CD4-positive, alpha-beta memory T cell (primary cell): Measurements from ENCODE around the gene JMJD8. TPM values are rescaled to one million over a fixed set of nuclear protein-coding genes. Genes with fewer than 3 reads are reported as not detected.

ENCODE experiments used
- CTCF ChIA-PET: fragments of 350-600 bp; sonication (Branson Sonifier 250); formaldehyde crosslinking; loops from one replicate; lab custom pipeline; 2021; ENCODE audit warnings: inconsistent platforms; ENCODE audit not compliant: partially characterized antibody; lab: Charles Lee
- POLR2A ChIA-PET: fragments of 350-600 bp; sonication (Branson Sonifier 250); formaldehyde crosslinking; loops from one replicate; lab custom pipeline; 2021; ENCODE audit not compliant: partially characterized antibody; lab: Charles Lee
- DNase-seq, 5 donors: peaks; one replicate each; pipeline versions ENCODE4 v3.0.0 to v3.0.0-alpha.2; 2020 to 2022; ENCODE audit warnings: mixed read lengths in 1 of 5
- H3K27ac ChIP-seq: one replicate; pipeline ENCODE4 v1.7.0; 2013; ENCODE audit warnings: low read depth, low read length
- H3K27me3 ChIP-seq: 2 replicates; pipeline ENCODE4 v1.7.0; 2013; ENCODE audit warnings: mild to moderate bottlenecking, low read length, moderate library complexity; ENCODE audit not compliant: insufficient read depth
- H3K36me3 ChIP-seq: 2 replicates; pipeline ENCODE4 v1.7.0; 2013; ENCODE audit warnings: mild to moderate bottlenecking, low read length, moderate library complexity; ENCODE audit not compliant: insufficient read depth
- H3K4me1 ChIP-seq: 2 replicates; pipeline ENCODE4 v1.7.0; 2013; ENCODE audit warnings: mild to moderate bottlenecking, low read length, moderate library complexity; ENCODE audit not compliant: insufficient read depth
- H3K4me3 ChIP-seq, 2 donors: one replicate each; pipeline ENCODE4 v1.7.0; 2013; ENCODE audit warnings: low read length in 2 of 2, mild to moderate bottlenecking in 1 of 2
- H3K9me3 ChIP-seq, 2 donors: one replicate each; pipeline ENCODE4 v1.7.0; 2013; ENCODE audit warnings: low read length in 2 of 2, control low read depth in 1 of 2; ENCODE audit not compliant: control insufficient read depth in 1 of 2
- H3K27ac Mint-ChIP-seq, 7 donors: one replicate each; pipeline ENCODE4 v1.8.0; 2020 to 2021; ENCODE audit warnings: mixed read lengths in 7 of 7, mild to moderate bottlenecking in 6 of 7, inconsistent platforms in 3 of 7, moderate library complexity in 3 of 7
- H3K27me3 Mint-ChIP-seq, 2 donors: one replicate each; pipeline ENCODE4 v1.8.0; 2020 to 2021; ENCODE audit warnings: mixed read lengths in 2 of 2
- H3K36me3 Mint-ChIP-seq, 2 donors: one replicate each; pipeline ENCODE4 v1.8.0; 2020 to 2021; ENCODE audit warnings: mixed read lengths in 2 of 2, inconsistent platforms in 1 of 2, mild to moderate bottlenecking in 1 of 2
- H3K4me1 Mint-ChIP-seq, 4 donors: one replicate each; pipeline ENCODE4 v1.8.0; 2020 to 2021; ENCODE audit warnings: mixed read lengths in 4 of 4, mild to moderate bottlenecking in 1 of 4
- H3K4me3 Mint-ChIP-seq, 8 donors: one replicate each; pipeline ENCODE4 v1.8.0; 2020 to 2021; ENCODE audit warnings: mixed read lengths in 8 of 8, mild to moderate bottlenecking in 7 of 8, moderate library complexity in 6 of 8, inconsistent platforms in 3 of 8
- H3K9me3 Mint-ChIP-seq, 8 donors: one replicate each; pipeline ENCODE4 v1.8.0; 2020 to 2021; ENCODE audit warnings: mixed read lengths in 8 of 8, mild to moderate bottlenecking in 5 of 8, inconsistent platforms in 3 of 8, moderate library complexity in 1 of 8
- intact Hi-C: fragments of 100-400 bp; cut with micrococcal nuclease; formaldehyde crosslinking; loops from one replicate; pipeline ENCODE4 v1.15.1; 2023
- polyA plus RNA-seq, 2 donors: library from polyadenylated mRNA; unstranded; fragments of 300-500 nt; fragmentation: Illumina TruSeq; gene quantifications; one replicate each; pipeline ENCODE4 v1.2.3, GENCODE V29; 2021
- total RNA-seq, 2 experiments: library from RNA; stranded (reverse); gene quantifications; one replicate each; pipeline ENCODE4 v1.2.3, GENCODE V29; 2021

JMJD8 gene
- total and polyA plus RNA-seq, 4 experiments from 2014 or later = 43.9 to 60.3 (median 47.0) TPM

DNA sequence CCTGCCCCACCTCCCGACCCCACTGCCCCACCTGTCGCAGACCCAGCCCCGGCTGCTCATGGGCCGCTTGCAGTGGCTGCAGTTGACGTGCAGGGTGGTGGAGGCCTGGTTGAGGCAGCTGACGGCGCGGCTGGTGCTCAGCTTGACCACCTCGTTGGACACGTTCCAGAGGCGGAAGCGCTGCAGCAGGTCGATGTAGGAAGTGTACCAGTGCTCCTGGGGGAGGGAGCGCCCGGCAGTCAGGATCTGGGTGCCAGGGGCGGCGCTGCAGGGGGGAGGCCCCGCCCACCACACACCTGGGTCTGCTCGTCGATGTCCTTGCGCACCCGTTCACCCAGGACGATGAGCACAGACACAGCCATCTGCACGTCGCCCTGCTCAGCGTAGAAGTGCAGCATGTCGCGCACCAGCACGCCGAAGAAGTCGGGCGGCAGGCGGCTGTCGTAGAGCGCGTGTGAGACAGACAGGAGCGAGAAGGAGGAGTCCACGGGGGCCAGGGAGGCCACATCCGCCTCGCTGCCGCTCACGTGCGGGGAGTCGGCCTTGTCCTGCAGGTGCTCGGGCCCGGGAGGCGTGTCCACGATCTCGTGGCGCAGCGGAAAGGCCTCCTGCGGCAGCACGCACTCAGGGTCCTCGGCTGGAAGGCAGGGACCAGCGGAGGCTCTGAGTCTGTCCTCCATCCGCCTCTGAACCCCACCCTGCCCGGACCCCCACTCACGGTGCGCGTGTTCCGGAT, 995 bp upstream of the JMJD8 start:
- H3K27ac ChIP-seq = no peak overlapping the region
- H3K36me3 ChIP-seq = peaks cover 12% of the 10 kb centered on the region
- Mint-ChIP-seq H3K27me3 (no peaks in the 10 kb centered on the region), H3K4me1 (peaks cover 5 to 47% (median 29%) of the 10 kb centered on the region in 4 donors), H3K27ac (peak overlapping the region in 1 of 7 donors; percentile 86), H3K9me3 (peaks cover 0 to 1% (median 0%) of the 10 kb centered on the region in 8 donors), H3K4me3 (peak overlapping the region in 2 of 8 donors; percentile 10 to 29), H3K36me3 (peaks cover 4 to 17% of the 10 kb centered on the region in 2 donors)
- no peak for DNase-seq
- no peak overlapping the region for H3K4me3 ChIP-seq
- ChIA-PET POLR2A (interaction anchor here (0.8 to 10.2 kb wide), 8 partner anchors 8 to 48 kb away, joined by 3 to 212 read pairs (median 7); partner anchors contain the start of genes RHBDL1, RHOT2 and WDR24), CTCF (no interaction called here)
- H3K4me1 ChIP-seq = peaks cover 62% of the 10 kb centered on the region
- intact Hi-C loops = loop anchor here (1.0 to 2.0 kb wide), 2 partner anchors 17 to 36 kb away; partner anchors contain the start of genes RHOT2 and WDR90
- H3K9me3 ChIP-seq = no peaks in the 10 kb centered on the region
- H3K27me3 ChIP-seq = no peaks in the 10 kb centered on the region

DNA sequence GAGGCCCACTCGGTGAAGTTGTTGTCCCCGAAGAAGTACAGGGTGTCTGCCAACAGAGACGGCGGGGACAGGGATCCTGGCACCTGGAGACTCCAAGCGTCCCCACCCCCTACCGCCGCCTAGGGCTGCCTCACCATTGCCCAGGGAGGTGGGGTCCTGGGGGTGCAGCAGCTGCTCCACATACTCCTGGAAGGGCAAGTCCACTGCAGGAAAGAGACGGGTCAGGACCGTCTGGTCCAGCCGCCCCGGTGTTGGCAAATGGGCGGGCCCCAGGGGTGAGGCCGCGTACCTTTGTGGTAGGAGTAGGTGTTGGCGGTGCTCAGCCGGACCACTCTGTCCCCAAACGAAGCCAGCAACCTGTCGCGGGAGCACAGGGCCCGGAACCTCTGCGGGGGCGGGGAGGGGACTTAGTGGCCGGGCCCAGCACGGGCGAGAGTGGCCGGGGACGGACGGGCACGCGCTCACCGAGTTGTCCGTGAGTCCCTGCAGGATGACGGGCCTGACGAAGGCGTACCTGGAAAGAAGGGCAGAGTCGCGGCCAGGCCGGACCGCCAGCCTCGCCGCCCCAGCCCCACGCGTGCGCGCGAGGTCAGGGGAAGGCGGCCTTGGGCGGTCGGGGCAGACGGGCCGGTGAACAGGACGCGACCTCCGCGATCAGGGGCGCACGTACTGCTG, 601 bp downstream of the JMJD8 start:
- peaks cover 0 to 1% (median 0%) of the 10 kb centered on the region in 8 donors for H3K9me3 Mint-ChIP-seq
- no peaks in the 10 kb centered on the region for H3K27me3 Mint-ChIP-seq
- Histone ChIP-seq H3K27me3 (no peaks in the 10 kb centered on the region), H3K36me3 (peaks cover 12% of the 10 kb centered on the region), H3K4me3 (peak overlapping the region in 1 of 2 donors; percentile 62), H3K4me1 (peaks cover 57% of the 10 kb centered on the region), H3K27ac (peak overlapping the region; percentile 70), H3K9me3 (no peaks in the 10 kb centered on the region)
- CTCF ChIA-PET = no interaction called here
- H3K36me3 Mint-ChIP-seq = peaks cover 4 to 17% of the 10 kb centered on the region in 2 donors
- intact Hi-C loops = loop anchor here (1.0 to 2.0 kb wide), 2 partner anchors 15 to 35 kb away; partner anchors contain the start of genes RHOT2 and WDR90
- POLR2A ChIA-PET = interaction anchor here (1.0 to 10.2 kb wide), 9 partner anchors 8 to 47 kb away, joined by 3 to 212 read pairs (median 7); partner anchors contain the start of genes RHBDL1, RHOT2 and WDR24
- H3K27ac Mint-ChIP-seq = peak overlapping the region in 6 of 7 donors; percentile 42 to 91 (median 62)
- peaks cover 5 to 43% (median 27%) of the 10 kb centered on the region in 4 donors for H3K4me1 Mint-ChIP-seq
- peak overlapping the region; percentile 41 to 77 (median 67) for H3K4me3 Mint-ChIP-seq
- no peak for DNase-seq

DNA sequence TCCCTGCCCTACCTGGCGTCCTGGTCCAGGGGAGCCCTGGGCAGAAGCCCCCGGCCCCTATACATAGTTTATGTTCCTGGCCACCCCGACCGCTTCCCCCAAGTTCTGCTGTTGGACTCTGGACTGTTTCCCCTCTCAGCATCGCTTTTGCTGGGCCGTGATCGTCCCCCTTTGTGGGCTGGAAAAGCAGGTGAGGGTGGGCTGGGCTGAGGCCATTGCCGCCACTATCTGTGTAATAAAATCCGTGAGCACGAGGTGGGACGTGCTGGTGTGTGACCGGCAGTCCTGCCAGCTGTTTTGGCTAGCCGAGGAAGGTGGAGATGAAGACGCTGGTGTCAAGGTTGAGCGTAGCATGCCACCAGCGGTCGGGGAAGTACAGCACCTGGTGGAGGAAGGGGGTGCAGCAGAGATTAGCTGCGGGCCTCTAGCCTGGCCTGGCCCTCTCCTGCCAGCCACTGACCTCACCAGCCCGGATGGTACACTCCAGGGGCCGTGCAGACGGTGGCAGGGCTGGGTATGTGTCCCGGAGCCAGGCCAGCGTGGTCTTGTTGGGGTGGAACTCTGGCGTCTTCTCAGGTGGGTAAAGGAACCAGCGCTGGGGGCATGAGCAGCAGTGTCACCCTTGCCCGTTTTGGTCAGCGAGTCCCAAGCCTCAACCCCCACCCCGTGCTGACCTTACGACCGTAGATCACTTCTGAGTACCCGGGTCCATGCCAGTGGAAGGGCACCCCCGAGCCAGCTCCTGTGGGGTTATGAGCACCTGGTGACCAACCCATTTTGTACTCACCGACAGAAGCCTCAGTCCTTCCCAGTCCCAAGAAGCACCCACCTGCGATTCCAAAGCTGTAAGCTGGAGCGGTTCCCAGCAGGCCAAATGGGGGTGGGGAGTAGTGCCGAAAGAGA, 1.4 kb downstream of the JMJD8 start:
- peak overlapping the region; percentile 63 to 88 (median 70) for H3K4me3 Mint-ChIP-seq
- no peaks in the 10 kb centered on the region for H3K27me3 ChIP-seq
- H3K27ac ChIP-seq = peak overlapping the region; percentile 70
- H3K4me3 ChIP-seq = no peak overlapping the region
- H3K36me3 ChIP-seq = peaks cover 12% of the 10 kb centered on the region
- DNase-seq = no peak
- no peaks in the 10 kb centered on the region for H3K27me3 Mint-ChIP-seq
- intact Hi-C loops = no loop called here
- H3K36me3 Mint-ChIP-seq = peaks cover 4 to 17% of the 10 kb centered on the region in 2 donors
- peak overlapping the region in 6 of 7 donors; percentile 13 to 91 (median 80) for H3K27ac Mint-ChIP-seq
- POLR2A ChIA-PET = interaction anchor here (0.9 to 10.2 kb wide), 5 partner anchors 10 to 47 kb away, joined by 3 to 212 read pairs (median 6); partner anchors contain the start of genes METTL26, RHOT2 and WDR24
- H3K9me3 ChIP-seq = no peaks in the 10 kb centered on the region
- H3K4me1 Mint-ChIP-seq = peaks cover 5 to 43% (median 27%) of the 10 kb centered on the region in 4 donors
- peaks cover 0 to 1% (median 0%) of the 10 kb centered on the region in 8 donors for H3K9me3 Mint-ChIP-seq
- CTCF ChIA-PET = no interaction called here
- H3K4me1 ChIP-seq = peaks cover 55% of the 10 kb centered on the region

DNA sequence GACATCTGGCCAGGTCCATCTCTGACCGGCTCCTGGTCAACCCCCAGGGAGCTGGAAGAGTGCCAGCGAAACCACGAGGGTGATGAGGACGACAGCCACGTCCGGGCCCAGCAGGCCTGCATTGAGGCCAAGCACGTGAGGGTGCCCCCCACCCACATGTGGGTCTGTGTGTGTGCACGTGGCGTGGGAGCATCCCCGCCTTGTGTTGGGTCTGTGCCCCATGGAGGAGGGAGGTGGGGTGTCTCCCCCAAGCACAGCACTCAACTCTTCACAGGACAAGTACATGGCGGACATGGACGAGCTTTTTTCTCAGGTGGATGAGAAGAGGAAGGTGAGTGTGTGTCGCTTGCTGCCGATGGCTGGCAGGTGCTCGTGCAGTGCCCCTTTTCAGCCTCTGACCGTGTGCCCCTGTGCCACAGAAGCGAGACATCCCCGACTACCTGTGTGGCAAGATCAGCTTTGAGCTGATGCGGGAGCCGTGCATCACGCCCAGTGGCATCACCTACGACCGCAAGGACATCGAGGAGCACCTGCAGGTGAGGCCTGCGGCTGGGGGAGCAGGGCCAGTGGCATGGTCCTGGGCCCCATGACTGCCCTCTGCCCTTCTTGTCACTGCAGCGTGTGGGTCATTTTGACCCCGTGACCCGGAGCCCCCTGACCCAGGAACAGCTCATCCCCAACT, 2.2 kb downstream of the JMJD8 start:
- Histone ChIP-seq H3K36me3 (peaks cover 12% of the 10 kb centered on the region), H3K27ac (no peak overlapping the region), H3K9me3 (no peaks in the 10 kb centered on the region), H3K27me3 (no peaks in the 10 kb centered on the region), H3K4me3 (peak overlapping the region in 1 of 2 donors; percentile 62), H3K4me1 (peaks cover 57% of the 10 kb centered on the region)
- no peak for DNase-seq
- Mint-ChIP-seq H3K36me3 (peaks cover 4 to 17% of the 10 kb centered on the region in 2 donors), H3K27ac (peak overlapping the region in 5 of 7 donors; percentile 36 to 91 (median 84)), H3K4me1 (peaks cover 5 to 45% (median 29%) of the 10 kb centered on the region in 4 donors), H3K27me3 (no peaks in the 10 kb centered on the region), H3K9me3 (peaks cover 0 to 1% (median 0%) of the 10 kb centered on the region in 8 donors), H3K4me3 (peak overlapping the region; percentile 65 to 88 (median 74))
- ChIA-PET POLR2A (interaction anchor here (0.9 to 10.2 kb wide), 8 partner anchors 10 to 46 kb away, joined by 3 to 212 read pairs (median 5); partner anchors contain the start of genes ANTKMT, METTL26, RHOT2 and WDR24), CTCF (no interaction called here)
- intact Hi-C loops = no loop called here

DNA sequence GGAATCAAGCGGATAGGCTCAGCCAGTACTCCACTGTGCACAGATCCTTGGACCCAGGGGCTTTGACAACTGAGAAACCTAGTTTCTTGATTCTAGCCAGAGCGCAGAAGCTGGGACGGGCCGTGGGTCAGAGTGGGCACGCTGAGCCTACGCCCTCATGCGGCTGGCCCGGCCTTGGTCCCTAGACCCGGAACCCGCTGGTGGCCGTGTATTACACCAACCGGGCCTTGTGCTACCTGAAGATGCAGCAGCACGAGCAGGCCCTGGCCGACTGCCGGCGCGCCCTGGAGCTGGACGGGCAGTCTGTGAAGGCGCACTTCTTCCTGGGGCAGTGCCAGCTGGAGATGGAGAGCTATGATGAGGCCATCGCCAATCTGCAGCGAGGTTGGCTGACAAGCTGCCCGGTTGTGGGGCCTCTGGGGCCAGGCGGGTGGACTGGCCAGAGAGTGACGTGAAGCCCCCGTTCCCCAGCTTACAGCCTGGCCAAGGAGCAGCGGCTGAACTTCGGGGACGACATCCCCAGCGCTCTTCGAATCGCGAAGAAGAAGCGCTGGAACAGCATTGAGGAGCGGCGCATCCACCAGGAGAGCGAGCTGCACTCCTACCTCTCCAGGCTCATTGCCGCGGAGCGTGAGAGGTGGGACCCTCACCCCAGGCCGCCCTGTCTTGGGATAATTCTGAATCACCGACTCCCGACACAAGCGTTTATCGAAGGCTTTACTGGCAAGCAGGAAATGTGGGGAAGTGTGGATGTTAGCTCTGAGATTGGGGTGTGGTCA, 3.0 kb downstream of the JMJD8 start:
- Histone ChIP-seq H3K4me1 (peaks cover 56% of the 10 kb centered on the region), H3K4me3 (peak overlapping the region; percentile 14 to 62), H3K9me3 (no peaks in the 10 kb centered on the region), H3K36me3 (peaks cover 12% of the 10 kb centered on the region), H3K27ac (peak overlapping the region; percentile 70), H3K27me3 (no peaks in the 10 kb centered on the region)
- H3K36me3 Mint-ChIP-seq = peaks cover 4 to 19% of the 10 kb centered on the region in 2 donors
- CTCF ChIA-PET = no interaction called here
- peaks cover 5 to 49% (median 33%) of the 10 kb centered on the region in 4 donors for H3K4me1 Mint-ChIP-seq
- POLR2A ChIA-PET = interaction anchor here (0.9 to 10.2 kb wide), 12 partner anchors 9 to 97 kb away, joined by 3 to 212 read pairs (median 4); partner anchors contain the start of genes ANTKMT, CCDC78, METTL26 and RHOT2
- DNase-seq = no peak
- peaks cover 0 to 1% (median 0%) of the 10 kb centered on the region in 8 donors for H3K9me3 Mint-ChIP-seq
- H3K27ac Mint-ChIP-seq = peak overlapping the region in 6 of 7 donors; percentile 22 to 89 (median 56)
- no peaks in the 10 kb centered on the region for H3K27me3 Mint-ChIP-seq
- intact Hi-C loops = no loop called here
- H3K4me3 Mint-ChIP-seq = peak overlapping the region; percentile 69 to 84 (median 76)
